SK-N-MC (cell line): ENCODE data around the gene TACR2.

ENCODE experiments used
- EZH2 ChIP-seq: fragments of 200-600 bp; sonication (generic); IDR thresholded peaks from one replicate; pipeline ENCODE4 v1.6.1; 2017; ENCODE audit warnings: antibody characterized with exemption
- POLR2AphosphoS5 ChIP-seq: IDR thresholded peaks from 2 replicates; pipeline ENCODE4 v1.6.1; 2012; ENCODE audit warnings: mild to moderate bottlenecking, low read depth, low read length, borderline replicate concordance

DNA sequence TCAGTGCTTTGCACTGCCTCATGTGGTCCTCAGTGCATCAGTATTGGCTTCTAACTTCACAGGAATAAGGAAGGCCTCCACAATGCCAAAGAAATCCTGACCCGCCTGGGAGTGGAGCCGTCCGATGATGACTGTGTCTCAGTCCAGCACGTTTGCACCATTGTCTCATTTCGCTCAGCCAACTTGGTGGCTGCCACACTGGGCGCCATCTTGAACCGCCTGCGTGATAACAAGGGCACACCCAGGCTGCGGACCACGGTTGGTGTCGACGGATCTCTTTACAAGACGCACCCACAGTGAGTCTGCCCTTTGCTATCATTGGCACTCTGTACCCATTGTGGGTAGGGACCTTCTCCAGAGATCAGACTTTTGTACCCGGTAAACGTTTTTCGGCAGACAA lies 36.9 kb downstream of the TACR2 start:
- TF ChIP-seq EZH2 = no peak
- TF ChIP-seq POLR2AphosphoS5 = no peak
